Endothelial cell of umbilical vein (primary cell): ENCODE measurements around the gene PAQR6. TPM values are rescaled to one million over a fixed set of nuclear protein-coding genes. Genes with fewer than 3 reads are reported as not detected.

Experiments used
- BruUV-seq: library from RNA; stranded (reverse); fragments of 400-500 nt; replicated peaks from 2 replicates; lab custom pipeline; 2021; lab: Mats Ljungman, UMichigan
- CTCF ChIA-PET: fragments of 300-600, 350-600 bp; sonication (Branson Sonifier 250); formaldehyde crosslinking; loops from one replicate; lab custom pipeline; 2021; ENCODE audit warnings: antibody characterized with exemption, inconsistent platforms; lab: Charles Lee
- POLR2A ChIA-PET: fragments of 300-600, 350-600 bp; sonication (Branson Sonifier 250); formaldehyde crosslinking; loops from one replicate; lab custom pipeline; 2021; ENCODE audit warnings: antibody characterized with exemption, inconsistent platforms; lab: Charles Lee
- DNase-seq: peaks from one replicate; pipeline ENCODE4 v3.0.0-alpha.2; 2011; ENCODE audit warnings: low read depth, low spot score
- FAIRE-seq: peaks from 2 replicates; lab custom pipeline; 2011; peaks lifted over from hg19 to GRCh38; lab: Jason Lieb, UNC
- H2AFZ ChIP-seq: 2 replicates; pipeline ENCODE4 v1.6.0; 2012; ENCODE audit warnings: low read depth, low read length, control low read depth, inconsistent platforms
- H3K27ac ChIP-seq: 2 replicates; pipeline ENCODE4 v1.5.1; 2011; ENCODE audit warnings: low read depth, mild to moderate bottlenecking, control low read depth, low read length, moderate library complexity; ENCODE audit not compliant: insufficient read depth
- H3K27me3 ChIP-seq, 2 experiments: 2 replicates each; pipeline versions ENCODE4 v1.6.0 to v1.6.1; 2011; ENCODE audit warnings: low read length in 2 of 2, mixed read lengths in 1 of 2; ENCODE audit not compliant: control insufficient read depth in 2 of 2, insufficient read depth in 2 of 2
- H3K36me3 ChIP-seq, 2 experiments: 2 replicates in 1 of 2; 3 replicates in 1 of 2; pipeline ENCODE4 v1.5.1; 2011; ENCODE audit warnings: low read length in 2 of 2, mild to moderate bottlenecking in 1 of 2, moderate library complexity in 1 of 2; ENCODE audit not compliant: control insufficient read depth in 2 of 2, insufficient read depth in 2 of 2; ENCODE audit errors: extremely low read depth in 1 of 2
- H3K4me1 ChIP-seq: 3 replicates; pipeline ENCODE4 v1.5.1; 2011; ENCODE audit warnings: mild to moderate bottlenecking, low read length; ENCODE audit not compliant: control insufficient read depth, insufficient read depth; ENCODE audit errors: extremely low read depth
- H3K4me2 ChIP-seq: 2 replicates; pipeline ENCODE4 v1.6.1; 2011; ENCODE audit warnings: low read length, control low read depth, mixed read lengths; ENCODE audit not compliant: insufficient read depth
- H3K4me3 ChIP-seq, 3 experiments: fragments of 200-600 bp in 1 of 3; sonication (generic), shearing (Covaris generic) in 1 of 3; replicated peaks in 1 of 3; 2 replicates each; pipeline ENCODE4 v1.5.1; 2011 to 2016; ENCODE audit warnings: control low read depth in 3 of 3, low read length in 3 of 3, mild to moderate bottlenecking in 2 of 3, inconsistent platforms in 1 of 3, low read depth in 1 of 3, moderate library complexity in 1 of 3; ENCODE audit not compliant: insufficient read depth in 1 of 3
- H3K79me2 ChIP-seq: 2 replicates; pipeline ENCODE4 v1.6.0; 2012; ENCODE audit warnings: low read length, inconsistent platforms; ENCODE audit not compliant: control insufficient read depth, insufficient read depth
- H3K9ac ChIP-seq: replicated peaks from 2 replicates; pipeline ENCODE3; 2011; ENCODE audit warnings: low read length, control low read depth; ENCODE audit not compliant: insufficient read depth; ENCODE audit errors: extremely low read depth
- H3K9me1 ChIP-seq: replicated peaks from 3 replicates; pipeline ENCODE4 v1.6.0; 2011; ENCODE audit warnings: mild to moderate bottlenecking, low read length; ENCODE audit not compliant: control insufficient read depth, insufficient read depth; ENCODE audit errors: extremely low read depth
- H3K9me3 ChIP-seq: replicated peaks from 2 replicates; pipeline ENCODE4 v1.5.1; 2012; ENCODE audit warnings: low read length, inconsistent platforms; ENCODE audit not compliant: control insufficient read depth, insufficient read depth
- H4K20me1 ChIP-seq: replicated peaks from 2 replicates; pipeline ENCODE3; 2011; ENCODE audit warnings: mild to moderate bottlenecking, low read length; ENCODE audit not compliant: control insufficient read depth, insufficient read depth; ENCODE audit errors: extremely low read depth
- CTCF ChIP-seq, 2 donors: IDR thresholded peaks; 1 replicate in 1 of 2; 2 replicates in 1 of 2; pipeline ENCODE4 v1.5.1; 2011; ENCODE audit warnings: low read length in 2 of 2, mild to moderate bottlenecking in 2 of 2, moderate library complexity in 2 of 2, control low read depth in 1 of 2, inconsistent platforms in 1 of 2, low read depth in 1 of 2; ENCODE audit not compliant: insufficient read depth in 1 of 2; ENCODE audit errors: extremely low read depth in 1 of 2
- EZH2 ChIP-seq: IDR thresholded peaks from 2 replicates; pipeline ENCODE4 v1.6.1; 2012; ENCODE audit warnings: borderline replicate concordance, low read depth, mild to moderate bottlenecking, moderate library complexity, low read length, inconsistent platforms; ENCODE audit not compliant: severe bottlenecking
- FOS ChIP-seq: IDR thresholded peaks from 2 replicates; pipeline ENCODE4 v1.6.1; 2011; ENCODE audit warnings: mild to moderate bottlenecking, low read length, moderate library complexity, borderline replicate concordance; ENCODE audit not compliant: insufficient read depth
- GATA2 ChIP-seq: IDR thresholded peaks from 2 replicates; pipeline ENCODE4 v1.7.0; 2011; ENCODE audit warnings: low read depth, mild to moderate bottlenecking, moderate library complexity, mixed read lengths, low read length; ENCODE audit not compliant: insufficient read length, insufficient read depth
- JUN ChIP-seq: IDR thresholded peaks from 2 replicates; pipeline ENCODE4 v1.6.1; 2011; ENCODE audit warnings: borderline replicate concordance, low read depth; ENCODE audit not compliant: insufficient read length, insufficient read depth
- MAX ChIP-seq: IDR thresholded peaks from 2 replicates; pipeline ENCODE4 v1.6.1; 2011; ENCODE audit not compliant: insufficient read depth, insufficient read length
- MYC ChIP-seq: IDR thresholded peaks from one replicate; pipeline ENCODE4 v1.6.1; 2011; ENCODE audit warnings: mild to moderate bottlenecking, low read depth, low read length
- POLR2A ChIP-seq: IDR thresholded peaks from 2 replicates; pipeline ENCODE4 v1.6.1; 2012; ENCODE audit warnings: low read depth, mild to moderate bottlenecking, control low read depth, low read length
- POLR2AphosphoS5 ChIP-seq: IDR thresholded peaks from 2 replicates; pipeline ENCODE4 v1.6.1; 2012; ENCODE audit warnings: low read depth, mild to moderate bottlenecking, control low read depth, low read length, moderate library complexity; ENCODE audit not compliant: insufficient read depth
- dilution Hi-C: fragments of 300-500 bp; cut with MboI; formaldehyde crosslinking; loops from one replicate; pipeline ENCODE4 v1.15.0; 2019; ENCODE audit warnings: low sequenced_read_pairs; ENCODE audit not compliant: extremely low pct_ligation_motif_present
- intact Hi-C: fragments of 100-400 bp; cut with micrococcal nuclease; formaldehyde crosslinking; loops from one replicate; pipeline ENCODE4 v1.10.0; 2022
- polyA plus RNA-seq, 4 experiments: library from polyadenylated mRNA; depleted of rRNA in 3 of 4; stranded (reverse) in 3 of 4; unstranded in 1 of 4; fragments of >200 nt; gene quantifications; 2 replicates each; pipeline versions ENCODE4 v1.2.1 to v1.2.3, GENCODE V29; 2011 to 2012; ENCODE audit warnings: missing spikeins in 1 of 4
- total RNA-seq: library from RNA; stranded (reverse); gene quantifications from 2 replicates; pipeline ENCODE4 v1.2.3, GENCODE V29; 2021

PAQR6 gene
- total and polyA plus RNA-seq, 2 donors (not counting 3 experiments of a cell fraction or from before 2014, with no cell fraction given): 1.6 to 2.2 TPM

- no peaks in the 10 kb centered on the region for H3K9me3 ChIP-seq
- no peak for TF ChIP-seq CTCF (IDR thresholded peaks at IDR 0.05; ENCODE audit: extremely low read depth in 1 of 2, insufficient read depth in 1 of 2, low read depth in 1 of 2, low read length in 2 of 2)
- TF ChIP-seq JUN: no peak
- no peak for TF ChIP-seq MYC
- TF ChIP-seq MAX: no peak
- no peak for TF ChIP-seq EZH2
- TF ChIP-seq POLR2AphosphoS5: no peak
- TF ChIP-seq FOS: no peak
- no peak for TF ChIP-seq GATA2
- TF ChIP-seq POLR2A: no peak
- no peaks in the 10 kb centered on the region for H3K4me1 ChIP-seq
- H3K27ac ChIP-seq: no peak overlapping the region
- no peaks in the 10 kb centered on the region for H3K27me3 ChIP-seq
- intact Hi-C loops: no loop called here
- CTCF ChIA-PET: interaction anchor here (0.8 to 2.2 kb wide), 3 partner anchors 8 to 20 kb away, joined by 3 to 5 read pairs (median 3); no protein-coding TSS in a partner anchor
- no peaks in the 10 kb centered on the region for H3K79me2 ChIP-seq
- dilution Hi-C loops: no loop called here
- no peak overlapping the region for H3K9ac ChIP-seq
- no peak overlapping the region for H3K4me3 ChIP-seq
- DNase-seq (no peak), FAIRE-seq (no peak)
- H3K9me1 ChIP-seq: no peaks in the 10 kb centered on the region
- no TSS peak for BruUV-seq
- no peak overlapping the region for H2AFZ ChIP-seq
- H3K36me3 ChIP-seq: peaks cover 24 to 59% of the 10 kb centered on the region in 2 experiments
- H3K4me2 ChIP-seq: no peak overlapping the region
- POLR2A ChIA-PET: interaction anchor here (0.6 kb wide), 1 partner anchor 10 kb away, joined by 3 read pairs; no protein-coding TSS in a partner anchor
- no peaks in the 10 kb centered on the region for H4K20me1 ChIP-seq
Measured at GRCh38 chr1:156268336-156268735, 20.5 kb upstream of the PAQR6 start.
